Esophagus squamous epithelium (tissue), 4 donors: Measurements from ENCODE around the gene ABCG2.

Experiments used
- CTCF ChIP-seq, 6 experiments: fragments of 450-650 bp in 4 of 6; fragments of 200-600 bp in 2 of 6; sonication (generic) in 2 of 6; IDR thresholded peaks; one replicate each; pipeline ENCODE4 v1.5.1; 2016 to 2019; ENCODE audit warnings: antibody characterized with exemption in 6 of 6, mild to moderate bottlenecking in 4 of 6, moderate library complexity in 4 of 6
- POLR2A ChIP-seq, 4 donors: fragments of 450-650 bp; IDR thresholded peaks; one replicate each; pipeline ENCODE4 v1.6.1; 2017; ENCODE audit warnings: antibody characterized with exemption in 4 of 4, mild to moderate bottlenecking in 4 of 4, moderate library complexity in 3 of 4

GRCh38 chr4:88171206-88171605 lies 12.8 kb upstream of the ABCG2 start:
- no peak for TF ChIP-seq CTCF (IDR thresholded peaks at IDR 0.05)
- TF ChIP-seq POLR2A (IDR thresholded peaks at IDR 0.05) = no peak
